ENCODE results near the gene DGKB.

DNA sequence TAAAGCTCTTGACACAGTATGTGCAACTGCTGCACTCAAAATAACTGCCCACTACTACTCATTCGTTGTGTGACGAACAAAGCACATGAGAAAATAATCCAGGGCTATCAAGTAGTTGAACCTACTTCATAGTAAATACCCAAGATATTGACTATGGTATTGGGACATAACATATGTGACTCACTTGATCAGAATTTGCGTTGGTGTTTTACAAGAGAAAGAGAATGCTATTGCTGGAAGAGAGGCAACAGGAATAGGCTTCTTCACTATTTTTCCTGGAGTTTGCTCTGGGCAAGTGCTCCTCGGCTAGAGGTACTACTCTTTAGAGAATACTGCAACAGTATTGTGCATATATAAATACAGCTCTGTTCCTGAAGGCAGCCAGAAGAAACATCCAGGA is 2.5 kb downstream of the DGKB start:
- TF ChIP-seq, protein P1, sequence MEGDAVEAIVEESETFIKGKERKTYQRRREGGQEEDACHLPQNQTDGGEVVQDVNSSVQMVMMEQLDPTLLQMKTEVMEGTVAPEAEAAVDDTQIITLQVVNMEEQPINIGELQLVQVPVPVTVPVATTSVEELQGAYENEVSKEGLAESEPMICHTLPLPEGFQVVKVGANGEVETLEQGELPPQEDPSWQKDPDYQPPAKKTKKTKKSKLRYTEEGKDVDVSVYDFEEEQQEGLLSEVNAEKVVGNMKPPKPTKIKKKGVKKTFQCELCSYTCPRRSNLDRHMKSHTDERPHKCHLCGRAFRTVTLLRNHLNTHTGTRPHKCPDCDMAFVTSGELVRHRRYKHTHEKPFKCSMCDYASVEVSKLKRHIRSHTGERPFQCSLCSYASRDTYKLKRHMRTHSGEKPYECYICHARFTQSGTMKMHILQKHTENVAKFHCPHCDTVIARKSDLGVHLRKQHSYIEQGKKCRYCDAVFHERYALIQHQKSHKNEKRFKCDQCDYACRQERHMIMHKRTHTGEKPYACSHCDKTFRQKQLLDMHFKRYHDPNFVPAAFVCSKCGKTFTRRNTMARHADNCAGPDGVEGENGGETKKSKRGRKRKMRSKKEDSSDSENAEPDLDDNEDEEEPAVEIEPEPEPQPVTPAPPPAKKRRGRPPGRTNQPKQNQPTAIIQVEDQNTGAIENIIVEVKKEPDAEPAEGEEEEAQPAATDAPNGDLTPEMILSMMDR (IDR thresholded peaks at IDR 0.05; ENCODE audit: insufficient read depth, low read length) = no peak
- no peak for TF ChIP-seq GABPA (IDR thresholded peaks at IDR 0.05; ENCODE audit: low read depth)
